H1 (cell line): ENCODE data around the gene GDF2. TPM values are rescaled to one million over a fixed set of nuclear protein-coding genes. Genes with fewer than 3 reads are reported as not detected.

Experiments used
- CTCF ChIA-PET: fragments of 300-600 bp; sonication (Branson Sonifier 250); formaldehyde crosslinking; loops from one replicate; lab custom pipeline; 2021; ENCODE audit not compliant: partially characterized antibody; lab: Charles Lee
- POLR2A ChIA-PET: fragments of 300-600 bp; sonication (Branson Sonifier 250); formaldehyde crosslinking; loops from one replicate; lab custom pipeline; 2021; ENCODE audit warnings: inconsistent platforms; ENCODE audit not compliant: partially characterized antibody; lab: Charles Lee
- DNase-seq, 2 experiments: peaks; one replicate each; pipeline versions ENCODE4 v3.0.0 to v3.0.0-alpha.2; 2010 to 2022; ENCODE audit warnings: low spot score in 2 of 2, low read depth in 1 of 2, mixed read lengths in 1 of 2
- FAIRE-seq: peaks from 2 replicates; lab custom pipeline; 2011; peaks lifted over from hg19 to GRCh38; lab: Jason Lieb, UNC
- H2AFZ ChIP-seq: 2 replicates; pipeline ENCODE4 v1.8.1; 2012; ENCODE audit warnings: low read length, inconsistent platforms
- H2AK5ac ChIP-seq: 2 replicates; pipeline ENCODE4 v1.6.1; 2013; ENCODE audit warnings: low read depth, low read length
- H2BK120ac ChIP-seq: replicated peaks from 2 replicates; pipeline ENCODE3; 2013; ENCODE audit warnings: low read depth, low read length, inconsistent platforms
- H2BK12ac ChIP-seq: 2 replicates; pipeline ENCODE4 v1.6.1; 2013; ENCODE audit warnings: low read depth, low read length
- H2BK15ac ChIP-seq: 2 replicates; pipeline ENCODE4 v1.6.1; 2013; ENCODE audit warnings: low read length
- H2BK20ac ChIP-seq: 2 replicates; pipeline ENCODE4 v1.6.1; 2013; ENCODE audit warnings: low read length
- H2BK5ac ChIP-seq: 2 replicates; pipeline ENCODE4 v1.6.1; 2013; ENCODE audit warnings: low read depth, low read length
- H3K14ac ChIP-seq: 2 replicates; pipeline ENCODE4 v1.6.1; 2013; ENCODE audit warnings: inconsistent platforms; ENCODE audit not compliant: insufficient read length
- H3K18ac ChIP-seq: 2 replicates; pipeline ENCODE4 v1.6.1; 2013; ENCODE audit warnings: low read length; ENCODE audit errors: extremely low read depth
- H3K23ac ChIP-seq: 2 replicates; pipeline ENCODE4 v1.6.1; 2013; ENCODE audit warnings: inconsistent platforms; ENCODE audit not compliant: insufficient read length
- H3K23me2 ChIP-seq: 2 replicates; pipeline ENCODE4 v1.6.1; 2013; ENCODE audit warnings: low read depth, low read length
- H3K27ac ChIP-seq: 2 replicates; pipeline ENCODE4 v1.6.1; 2011; ENCODE audit warnings: low read depth, low read length, inconsistent platforms
- H3K27me3 ChIP-seq, 4 experiments: replicated peaks in 1 of 4; 1 replicate in 1 of 4; 2 replicates in 3 of 4; pipeline versions ENCODE4 v1.6.1 to v1.8.1; 2011 to 2013; ENCODE audit warnings: low read length in 3 of 4, mild to moderate bottlenecking in 3 of 4, inconsistent platforms in 2 of 4, mixed read lengths in 2 of 4, moderate library complexity in 1 of 4; ENCODE audit not compliant: control insufficient read depth in 3 of 4, insufficient read depth in 3 of 4; ENCODE audit errors: extremely low read depth in 1 of 4
- H3K36me3 ChIP-seq, 4 experiments: 2 replicates each; pipeline versions ENCODE4 v1.6.1 to v1.8.1; 2011 to 2013; ENCODE audit warnings: mild to moderate bottlenecking in 4 of 4, low read length in 3 of 4, moderate library complexity in 2 of 4, control low read depth in 1 of 4, inconsistent platforms in 1 of 4; ENCODE audit not compliant: insufficient read depth in 4 of 4, control insufficient read depth in 2 of 4
- H3K4ac ChIP-seq: replicated peaks from 2 replicates; pipeline ENCODE3; 2013; ENCODE audit warnings: low read length, low read depth, mixed read lengths, inconsistent platforms; ENCODE audit not compliant: insufficient read length
- H3K4me1 ChIP-seq, 4 experiments: replicated peaks in 1 of 4; 1 replicate in 1 of 4; 2 replicates in 3 of 4; pipeline versions ENCODE4 v1.6.1 to v1.8.1; 2011 to 2013; ENCODE audit warnings: low read length in 3 of 4, inconsistent platforms in 2 of 4, mixed read lengths in 1 of 4; ENCODE audit not compliant: insufficient read depth in 4 of 4, control insufficient read depth in 3 of 4
- H3K4me2 ChIP-seq, 2 experiments: 2 replicates each; pipeline versions ENCODE4 v1.6.1 to v1.8.1; 2011 to 2013; ENCODE audit warnings: low read depth in 2 of 2, low read length in 2 of 2, control low read depth in 1 of 2, inconsistent platforms in 1 of 2, mild to moderate bottlenecking in 1 of 2; ENCODE audit not compliant: insufficient read depth in 1 of 2
- H3K4me3 ChIP-seq, 4 experiments: fragments of 200-600, 300-600 bp in 1 of 4; sonication (generic), shearing (Covaris generic), sonication (Bioruptor Twin) in 1 of 4; 2 replicates each; pipeline versions ENCODE4 v1.5.1 to v1.8.1; 2011 to 2016; ENCODE audit warnings: low read length in 4 of 4, low read depth in 3 of 4, control low read depth in 2 of 4, inconsistent platforms in 2 of 4, mild to moderate bottlenecking in 2 of 4, mixed read lengths in 1 of 4, moderate library complexity in 1 of 4; ENCODE audit not compliant: insufficient read depth in 2 of 4; ENCODE audit errors: extremely low read depth in 1 of 4
- H3K56ac ChIP-seq: replicated peaks from 2 replicates; pipeline ENCODE3; 2013; ENCODE audit warnings: low read depth, mild to moderate bottlenecking, mixed read lengths, low read length, inconsistent platforms; ENCODE audit not compliant: insufficient read length
- H3K79me1 ChIP-seq: 2 replicates; pipeline ENCODE4 v1.6.1; 2013; ENCODE audit warnings: low read depth, low read length, control low read depth
- H3K79me2 ChIP-seq, 2 experiments: 2 replicates each; pipeline versions ENCODE4 v1.6.1 to v1.8.1; 2012 to 2013; ENCODE audit warnings: low read length in 2 of 2, mild to moderate bottlenecking in 2 of 2, inconsistent platforms in 1 of 2; ENCODE audit not compliant: insufficient read depth in 2 of 2, control insufficient read depth in 1 of 2
- H3K9ac ChIP-seq, 4 experiments: replicated peaks in 1 of 4; 1 replicate in 1 of 4; 2 replicates in 3 of 4; pipeline versions ENCODE4 v1.6.1 to v1.8.1; 2011 to 2013; ENCODE audit warnings: low read depth in 3 of 4, low read length in 3 of 4, control low read depth in 2 of 4, mild to moderate bottlenecking in 2 of 4, moderate library complexity in 2 of 4, inconsistent platforms in 1 of 4; ENCODE audit errors: extremely low read depth in 1 of 4
- H3K9me3 ChIP-seq, 2 experiments: 2 replicates each; pipeline versions ENCODE4 v1.6.1 to v1.8.1; 2012 to 2013; ENCODE audit warnings: mild to moderate bottlenecking in 2 of 2, moderate library complexity in 2 of 2, control low read depth in 1 of 2, inconsistent platforms in 1 of 2, low read depth in 1 of 2, low read length in 1 of 2, mixed read lengths in 1 of 2; ENCODE audit not compliant: insufficient read depth in 2 of 2
- H4K20me1 ChIP-seq, 2 experiments: replicated peaks in 1 of 2; 2 replicates each; pipeline versions ENCODE3 to v1.8.1; 2011 to 2013; ENCODE audit warnings: inconsistent platforms in 2 of 2, low read length in 2 of 2, mild to moderate bottlenecking in 1 of 2; ENCODE audit not compliant: insufficient read depth in 2 of 2, control insufficient read depth in 1 of 2
- H4K5ac ChIP-seq: 2 replicates; pipeline ENCODE4 v1.6.1; 2013; ENCODE audit warnings: low read length, low read depth, mixed read lengths, inconsistent platforms; ENCODE audit not compliant: insufficient read length
- H4K8ac ChIP-seq: 2 replicates; pipeline ENCODE4 v1.8.0; 2013; ENCODE audit warnings: mild to moderate bottlenecking, moderate library complexity, low read length, inconsistent platforms; ENCODE audit not compliant: insufficient read depth; ENCODE audit errors: extremely low read depth
- H4K91ac ChIP-seq: replicated peaks from 2 replicates; pipeline ENCODE3; 2013; ENCODE audit warnings: low read length, mixed read lengths, inconsistent platforms; ENCODE audit not compliant: insufficient read length
- RBBP5 ChIP-seq: IDR thresholded peaks from 2 replicates; pipeline ENCODE4 v1.7.1; 2012; ENCODE audit warnings: low read depth, mild to moderate bottlenecking, inconsistent platforms, low read length, moderate library complexity, borderline replicate concordance
- WGBS, 2 experiments: shearing (Covaris generic) in 1 of 2; methylation state at CpG; one replicate each; pipeline versions ENCODE4 v1.1.6 to v1.1.7; 2013 to 2015; ENCODE audit warnings: low lambda C conversion rate in 2 of 2, mixed read lengths in 2 of 2, inconsistent platforms in 1 of 2, low coverage in 1 of 2, missing lambda C conversion rate in 1 of 2; ENCODE audit not compliant: insufficient replicate concordance in 2 of 2, insufficient coverage in 1 of 2, insufficient read length in 1 of 2; ENCODE audit errors: extremely low coverage in 1 of 2, missing lambda C conversion rate in 1 of 2; 5-methylcytosine and 5-hydroxymethylcytosine counted together
- polyA plus RNA-seq, 7 experiments: library from polyadenylated mRNA; depleted of rRNA in 3 of 7; stranded (reverse) in 5 of 7; unstranded in 2 of 7; fragments of >200 nt in 5 of 7; fragments of 200-250 nt in 2 of 7; gene quantifications; 1 replicate in 5 of 7; 2 replicates in 1 of 7; 4 replicates in 1 of 7; pipeline versions ENCODE4 v1.2.1 to v1.2.3, GENCODE V29; 2011 to 2013; ENCODE audit warnings: missing spikeins in 2 of 7, mixed read lengths in 2 of 7
- total RNA-seq: library from RNA; stranded (reverse); fragmentation: NEBNext Ultra II Directional; extraction: Animal tissue kit (Norgen Biotek cat#: 25700); gene quantifications from 2 replicates; pipeline ENCODE4 v1.2.1, GENCODE V29; 2021

GDF2 gene
- total and polyA plus RNA-seq, 2 of the 8 experiments (the other 6 are each of a cell fraction or from before 2014, with no cell fraction given) = not detected

DNA sequence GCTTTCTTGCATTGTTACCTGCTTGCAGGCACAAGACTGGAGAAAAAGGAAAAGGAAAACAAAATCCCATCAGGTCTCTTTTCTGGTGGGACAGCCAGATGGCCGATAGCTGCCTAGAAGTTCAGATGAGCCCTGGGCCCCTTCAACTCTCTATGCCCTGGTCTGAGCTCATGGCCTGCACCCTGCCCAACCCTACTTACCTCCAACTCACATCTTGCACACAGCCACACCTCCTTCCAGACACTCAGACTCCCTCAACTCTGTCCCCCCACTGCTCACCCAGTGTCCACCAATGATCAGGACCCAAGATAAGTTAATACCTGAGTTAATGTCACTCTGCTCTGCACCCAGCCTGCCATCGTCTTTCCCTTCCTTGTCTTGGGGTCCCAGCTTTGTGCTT, 36.8 kb downstream of the GDF2 start:
- Histone ChIP-seq H4K91ac (no peak overlapping the region), H2BK12ac (no peak overlapping the region), H2BK5ac (no peak overlapping the region), H3K23me2 (no peaks in the 10 kb centered on the region), H3K27me3 (no peaks in the 10 kb centered on the region; a peak in 1 of 7 replicates), H3K14ac (no peak overlapping the region), H2BK15ac (no peak overlapping the region), H2BK20ac (no peak overlapping the region), H3K4me3 (no peak overlapping the region), H2AFZ (no peak overlapping the region), H3K9ac (no peak overlapping the region), H4K5ac (no peak overlapping the region), H3K9me3 (no peaks in the 10 kb centered on the region), H3K4me1 (no peaks in the 10 kb centered on the region), H3K18ac (no peak overlapping the region), H3K79me1 (no peaks in the 10 kb centered on the region), H3K4me2 (no peak overlapping the region), H3K27ac (no peak overlapping the region), H2AK5ac (no peak overlapping the region), H4K20me1 (no peaks in the 10 kb centered on the region), H4K8ac (no peak overlapping the region), H3K23ac (no peak overlapping the region), H2BK120ac (no peak overlapping the region), H3K4ac (no peak overlapping the region), H3K79me2 (no peaks in the 10 kb centered on the region), H3K36me3 (no peaks in the 10 kb centered on the region), H3K56ac (peak overlapping the region; percentile 11)
- CTCF ChIA-PET = interaction anchor here (1.0 to 8.9 kb wide), 7 partner anchors 11 to 81 kb away, joined by 3 to 132 read pairs (median 25); partner anchors contain the start of gene RBP3
- POLR2A ChIA-PET = no interaction called here
- WGBS, 2 experiments = 93% methylated on average over 2 of the region's 2 CpGs; no CpG with 5 or more reads in 1 of the 2 experiments
- FAIRE-seq = no peak
- DNase-seq = no peak
- TF ChIP-seq RBBP5 = no peak
